H9 (cell line): ENCODE measurements around the gene THBS3. TPM values are rescaled to one million over a fixed set of nuclear protein-coding genes. Genes with fewer than 3 reads are reported as not detected.

Source experiments
- DNase-seq: peaks from one replicate; pipeline ENCODE4 v3.0.0-alpha.2; 2017
- H2AFZ ChIP-seq: one replicate; pipeline ENCODE4 v1.6.1; 2013; ENCODE audit warnings: mild to moderate bottlenecking, low read length, control low read depth, moderate library complexity
- H2AK5ac ChIP-seq: 2 replicates; pipeline ENCODE4 v1.6.1; 2013; ENCODE audit warnings: low read length, control low read depth, mixed read lengths; ENCODE audit not compliant: insufficient read length
- H2BK120ac ChIP-seq: one replicate; pipeline ENCODE4 v1.6.1; 2013; ENCODE audit warnings: low read depth, mild to moderate bottlenecking, low read length, control low read depth, inconsistent platforms; ENCODE audit not compliant: poor library complexity, severe bottlenecking
- H2BK12ac ChIP-seq: 2 replicates; pipeline ENCODE4 v1.6.1; 2013; ENCODE audit warnings: low read length, control low read depth, mixed read lengths, low read depth; ENCODE audit not compliant: insufficient read length
- H2BK15ac ChIP-seq: 2 replicates; pipeline ENCODE4 v1.6.1; 2013; ENCODE audit warnings: low read depth, low read length, control low read depth
- H2BK20ac ChIP-seq: one replicate; pipeline ENCODE4 v1.6.1; 2013; ENCODE audit warnings: low read depth, mild to moderate bottlenecking, low read length, control low read depth, inconsistent platforms; ENCODE audit not compliant: poor library complexity, severe bottlenecking
- H2BK5ac ChIP-seq: 2 replicates; pipeline ENCODE4 v1.6.1; 2013; ENCODE audit warnings: low read length, control low read depth, mixed read lengths; ENCODE audit not compliant: insufficient read length
- H3K14ac ChIP-seq: 2 replicates; pipeline ENCODE4 v1.6.1; 2013; ENCODE audit warnings: low read length, control low read depth; ENCODE audit not compliant: insufficient read depth
- H3K18ac ChIP-seq: 2 replicates; pipeline ENCODE4 v1.6.1; 2013; ENCODE audit warnings: low read depth, mild to moderate bottlenecking, mixed read lengths, low read length, control low read depth; ENCODE audit not compliant: insufficient read length
- H3K23ac ChIP-seq: 2 replicates; pipeline ENCODE4 v1.6.1; 2013; ENCODE audit warnings: low read length, control low read depth, mixed read lengths, low read depth; ENCODE audit not compliant: insufficient read length
- H3K23me2 ChIP-seq: 2 replicates; pipeline ENCODE4 v1.6.1; 2013; ENCODE audit warnings: low read depth, mild to moderate bottlenecking, mixed read lengths, low read length, control low read depth; ENCODE audit not compliant: insufficient read length, poor library complexity, severe bottlenecking
- H3K27ac ChIP-seq: 2 replicates; pipeline ENCODE4 v1.5.1; 2013; ENCODE audit warnings: low read length, control low read depth, mixed read lengths, low read depth; ENCODE audit not compliant: insufficient read length
- H3K27me3 ChIP-seq: 2 replicates; pipeline ENCODE4 v1.6.1; 2013; ENCODE audit warnings: low read length, control low read depth, inconsistent platforms; ENCODE audit not compliant: insufficient read depth
- H3K4ac ChIP-seq: 2 replicates; pipeline ENCODE4 v1.6.1; 2013; ENCODE audit warnings: low read depth, mild to moderate bottlenecking, control low read depth, inconsistent platforms, low read length, moderate library complexity
- H3K4me1 ChIP-seq: 2 replicates; pipeline ENCODE4 v1.6.1; 2013; ENCODE audit warnings: low read length, control low read depth, inconsistent platforms; ENCODE audit not compliant: insufficient read depth
- H3K4me2 ChIP-seq: 2 replicates; pipeline ENCODE4 v1.6.1; 2013; ENCODE audit warnings: low read length, control low read depth, mixed read lengths; ENCODE audit not compliant: insufficient read length, insufficient read depth
- H3K56ac ChIP-seq: 2 replicates; pipeline ENCODE4 v1.6.1; 2013; ENCODE audit warnings: low read depth, mild to moderate bottlenecking, mixed read lengths, low read length, control low read depth; ENCODE audit not compliant: insufficient read length
- H3K79me1 ChIP-seq: 2 replicates; pipeline ENCODE4 v1.6.1; 2013; ENCODE audit warnings: low read depth, mild to moderate bottlenecking, moderate library complexity, low read length, control low read depth, inconsistent platforms; ENCODE audit not compliant: insufficient read depth, poor library complexity, severe bottlenecking
- H3K79me2 ChIP-seq: 2 replicates; pipeline ENCODE4 v1.6.1; 2013; ENCODE audit warnings: low read length, control low read depth, inconsistent platforms; ENCODE audit not compliant: insufficient read depth
- H3K9ac ChIP-seq: 2 replicates; pipeline ENCODE4 v1.6.1; 2013; ENCODE audit warnings: low read length, control low read depth, mixed read lengths; ENCODE audit not compliant: insufficient read length; ENCODE audit errors: extremely low read depth
- H3K9me3 ChIP-seq: one replicate; pipeline ENCODE4 v1.6.1; 2013; ENCODE audit warnings: low read depth, low read length, inconsistent platforms; ENCODE audit not compliant: control insufficient read depth
- H3T11ph ChIP-seq: one replicate; pipeline ENCODE4 v1.6.1; 2013; ENCODE audit warnings: mild to moderate bottlenecking, low read length, control low read depth, inconsistent platforms
- H4K20me1 ChIP-seq: one replicate; pipeline ENCODE4 v1.6.1; 2013; ENCODE audit not compliant: control insufficient read depth, insufficient read length, insufficient read depth
- H4K5ac ChIP-seq: 2 replicates; pipeline ENCODE4 v1.6.1; 2013; ENCODE audit warnings: low read depth, mild to moderate bottlenecking, mixed read lengths, low read length, control low read depth; ENCODE audit not compliant: insufficient read length
- H4K8ac ChIP-seq: replicated peaks from 2 replicates; pipeline ENCODE4 v1.6.1; 2013; ENCODE audit warnings: low read length, control low read depth, mixed read lengths, low read depth; ENCODE audit not compliant: insufficient read length
- H4K91ac ChIP-seq: 2 replicates; pipeline ENCODE4 v1.6.1; 2013; ENCODE audit warnings: low read depth, mild to moderate bottlenecking, moderate library complexity, mixed read lengths, low read length, control low read depth; ENCODE audit not compliant: insufficient read length
- H3K27ac Mint-ChIP-seq, 3 experiments: 2 replicates in 2 of 3; 3 replicates in 1 of 3; pipeline ENCODE4 v1.8.0; 2020 to 2021; ENCODE audit warnings: mixed read lengths in 3 of 3, mild to moderate bottlenecking in 1 of 3, moderate library complexity in 1 of 3
- H3K27me3 Mint-ChIP-seq: 2 replicates; pipeline ENCODE4 v1.8.0; 2021; ENCODE audit warnings: low read depth, mild to moderate bottlenecking, moderate library complexity, mixed read lengths
- H3K36me3 Mint-ChIP-seq, 3 experiments: 2 replicates in 2 of 3; 3 replicates in 1 of 3; pipeline ENCODE4 v1.8.0; 2020 to 2021; ENCODE audit warnings: low read depth in 3 of 3, mixed read lengths in 3 of 3; ENCODE audit not compliant: insufficient read depth in 1 of 3
- H3K4me1 Mint-ChIP-seq, 2 experiments: 2 replicates each; pipeline ENCODE4 v1.8.0; 2020; ENCODE audit warnings: mixed read lengths in 2 of 2
- H3K4me3 Mint-ChIP-seq, 2 experiments: 2 replicates in 1 of 2; 3 replicates in 1 of 2; pipeline ENCODE4 v1.8.0; 2020 to 2021; ENCODE audit warnings: mild to moderate bottlenecking in 2 of 2, mixed read lengths in 2 of 2, moderate library complexity in 1 of 2
- H3K9me3 Mint-ChIP-seq, 2 experiments: 2 replicates in 1 of 2; 3 replicates in 1 of 2; pipeline ENCODE4 v1.8.0; 2020; ENCODE audit warnings: mild to moderate bottlenecking in 2 of 2, mixed read lengths in 2 of 2, moderate library complexity in 1 of 2
- CTCF ChIP-seq: fragments of 200-600 bp; sonication (generic); conservative IDR thresholded peaks from 3 replicates; pipeline ENCODE4 v1.8.0; 2021; ENCODE audit warnings: antibody characterized with exemption, mild to moderate bottlenecking
- WGBS: extraction: QIAGEN DNeasy Blood & Tissue Kit; methylation state at CpG from one replicate; pipeline ENCODE4 v1.1.7; 2013; ENCODE audit warnings: missing lambda C conversion rate, low lambda C conversion rate, mixed read lengths; ENCODE audit not compliant: insufficient read length; ENCODE audit errors: extremely low coverage; 5-methylcytosine and 5-hydroxymethylcytosine counted together
- total RNA-seq: library from RNA; stranded (reverse); gene quantifications from 2 replicates; pipeline ENCODE4 v1.2.1, GENCODE V29; 2021

Gene THBS3
- total RNA-seq, 1 experiment from 2014 or later: 5.9 TPM

GRCh38 chr1:155241841-155242264 lies 34.2 kb upstream of the THBS3 start:
- Histone ChIP-seq H4K20me1 (no peaks in the 10 kb centered on the region), H2BK12ac (no peak overlapping the region), H2BK5ac (no peak overlapping the region), H3K56ac (no peak overlapping the region), H3K27ac (no peak overlapping the region), H3K23me2 (peaks cover 9% of the 10 kb centered on the region), H3K4me1 (no peaks in the 10 kb centered on the region), H2AFZ (no peak overlapping the region), H3K14ac (no peak overlapping the region), H3K18ac (no peak overlapping the region), H2BK120ac (no peak overlapping the region), H3K9me3 (no peaks in the 10 kb centered on the region), H3K4me2 (no peak overlapping the region), H4K91ac (no peak overlapping the region), H2BK15ac (no peak overlapping the region), H3K4ac (no peak overlapping the region), H3T11ph (no peak overlapping the region), H3K23ac (no peak overlapping the region), H3K9ac (no peak overlapping the region), H3K79me2 (no peaks in the 10 kb centered on the region), H2BK20ac (no peak overlapping the region), H3K79me1 (no peaks in the 10 kb centered on the region), H3K27me3 (no peaks in the 10 kb centered on the region; the same call in 1 of the 2 replicates), H4K5ac (no peak overlapping the region), H4K8ac (no peak overlapping the region), H2AK5ac (no peak overlapping the region)
- Mint-ChIP-seq H3K9me3 (peaks cover 0 to 3% of the 10 kb centered on the region in 2 experiments; a peak in 1 of 5 replicates), H3K27me3 (peaks cover 33% of the 10 kb centered on the region), H3K36me3 (peaks cover 2 to 21% (median 21%) of the 10 kb centered on the region in 3 experiments), H3K4me1 (peaks cover 28 to 34% of the 10 kb centered on the region in 2 experiments), H3K27ac (peak overlapping the region in 1 of 3 experiments; percentile 29; a peak in 2 of 7 replicates), H3K4me3 (peak overlapping the region in 1 of 2 experiments; percentile 30; a peak in 2 of 5 replicates)
- no peak for DNase-seq
- no CpG with 5 or more reads among the region's 4 CpGs for WGBS
- no peak for TF ChIP-seq CTCF
